Fibroblast of villous mesenchyme (primary cell): ENCODE results near the gene C17orf113. TPM values are rescaled to one million over a fixed set of nuclear protein-coding genes. Genes with fewer than 3 reads are reported as not detected.
"Not testable (repeated sequence)": the region's sequence is repeated elsewhere in the genome, so short reads cannot be mapped to it uniquely, and the experiment has no call there.

Experiments
- DNase-seq: peaks from one replicate; pipeline ENCODE4 v3.0.0-alpha.2; 2010; ENCODE audit warnings: low read depth
- H3K4me3 ChIP-seq: 2 replicates; pipeline ENCODE4 v1.5.1; 2011; ENCODE audit warnings: low read depth, mild to moderate bottlenecking, low read length
- total RNA-seq: library from RNA; depleted of rRNA; stranded (reverse); fragments of >200 nt; gene quantifications from 2 replicates; pipeline ENCODE4 v1.2.3, GENCODE V29; 2012
- TF ChIP-seq, protein P1 (sequence below): IDR thresholded peaks from 2 replicates; pipeline ENCODE4 v1.5.1; 2012; ENCODE audit warnings: low read depth, mild to moderate bottlenecking, low read length; ENCODE audit not compliant: insufficient read depth

C17orf113 gene
- total RNA-seq, 1 donor, result under 0.01 TPM

DNA sequence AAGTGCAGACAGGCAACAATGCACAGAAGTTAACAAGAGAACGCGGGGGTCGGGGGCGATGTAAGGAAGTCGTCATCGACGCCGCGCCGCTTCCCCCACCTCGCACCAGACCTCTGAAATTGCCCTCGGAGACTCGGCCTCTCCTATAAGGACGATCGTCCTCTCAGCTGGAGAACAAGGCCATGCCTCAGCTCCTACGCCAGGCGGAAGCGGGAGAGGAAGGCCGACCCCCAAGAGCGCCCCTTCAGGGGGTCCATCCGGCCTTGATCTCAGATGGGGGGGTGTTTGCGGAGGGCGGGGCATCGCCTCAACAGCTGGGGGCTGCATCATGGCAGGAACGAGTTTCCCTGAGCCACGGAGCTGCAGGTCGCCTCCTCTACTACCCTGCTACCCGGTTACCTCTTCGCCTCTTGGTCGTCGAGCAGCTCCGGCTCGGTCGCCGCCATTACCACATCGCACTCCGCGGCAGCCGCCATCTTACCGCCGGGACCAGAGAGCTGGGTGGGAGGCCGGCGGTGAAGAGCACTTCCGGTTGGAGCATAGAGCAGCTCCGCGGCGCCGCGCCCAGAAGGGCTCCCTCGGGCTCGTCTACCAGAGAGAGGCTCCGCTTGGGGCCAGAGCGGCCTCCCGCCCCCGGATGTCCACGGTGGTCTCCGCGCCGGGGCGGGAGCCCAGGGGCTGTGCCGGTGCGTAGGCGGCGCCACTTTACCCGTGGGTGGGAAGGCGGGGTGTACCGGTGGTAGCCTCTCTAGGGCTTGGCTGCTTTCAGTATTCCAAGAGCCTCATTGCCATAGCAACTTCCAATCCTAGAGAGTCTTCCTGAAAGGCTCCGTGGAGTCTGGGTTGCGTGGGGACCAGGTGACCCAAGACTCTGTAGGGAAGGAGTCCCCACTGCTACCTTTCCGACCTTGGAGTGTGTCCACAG, 33.2 kb downstream of the C17orf113 start, which contains the start of gene DNAJC7:
Gene DNAJC7 (minus strand): TSS at position 499 of the 925 bp plus-strand sequence. CDS start 23 bp downstream, at position 476.
- TF ChIP-seq, protein P1, sequence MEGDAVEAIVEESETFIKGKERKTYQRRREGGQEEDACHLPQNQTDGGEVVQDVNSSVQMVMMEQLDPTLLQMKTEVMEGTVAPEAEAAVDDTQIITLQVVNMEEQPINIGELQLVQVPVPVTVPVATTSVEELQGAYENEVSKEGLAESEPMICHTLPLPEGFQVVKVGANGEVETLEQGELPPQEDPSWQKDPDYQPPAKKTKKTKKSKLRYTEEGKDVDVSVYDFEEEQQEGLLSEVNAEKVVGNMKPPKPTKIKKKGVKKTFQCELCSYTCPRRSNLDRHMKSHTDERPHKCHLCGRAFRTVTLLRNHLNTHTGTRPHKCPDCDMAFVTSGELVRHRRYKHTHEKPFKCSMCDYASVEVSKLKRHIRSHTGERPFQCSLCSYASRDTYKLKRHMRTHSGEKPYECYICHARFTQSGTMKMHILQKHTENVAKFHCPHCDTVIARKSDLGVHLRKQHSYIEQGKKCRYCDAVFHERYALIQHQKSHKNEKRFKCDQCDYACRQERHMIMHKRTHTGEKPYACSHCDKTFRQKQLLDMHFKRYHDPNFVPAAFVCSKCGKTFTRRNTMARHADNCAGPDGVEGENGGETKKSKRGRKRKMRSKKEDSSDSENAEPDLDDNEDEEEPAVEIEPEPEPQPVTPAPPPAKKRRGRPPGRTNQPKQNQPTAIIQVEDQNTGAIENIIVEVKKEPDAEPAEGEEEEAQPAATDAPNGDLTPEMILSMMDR, result no peak
- DNase-seq, result peak; percentile 91
- H3K4me3 ChIP-seq, result peak within 1 kb of the TSS; percentile 94

DNA sequence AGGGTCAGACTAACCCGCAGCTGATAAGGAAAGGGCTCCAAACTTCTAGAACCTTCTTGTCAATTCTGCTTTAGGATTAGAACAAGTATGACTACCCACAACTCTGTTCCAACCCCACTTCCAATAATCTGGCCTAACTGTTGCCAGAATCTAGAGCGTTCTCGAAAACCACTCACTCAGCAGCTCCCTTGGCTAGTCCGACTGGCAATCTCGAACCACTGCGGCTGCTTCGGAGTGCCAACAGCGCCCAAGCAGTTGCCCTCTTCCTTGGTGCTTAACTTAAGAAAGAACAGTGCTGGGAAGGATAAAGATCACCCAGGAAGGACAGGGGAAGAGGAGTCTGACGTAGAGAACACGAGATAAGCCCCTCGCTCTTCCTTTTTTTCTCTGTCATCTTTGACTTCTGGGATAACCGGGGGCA, 34.0 kb downstream of the C17orf113 start:
- TF ChIP-seq, protein P1, result no peak
- DNase-seq, result peak; percentile 59
- peak overlapping the region; percentile 94 for H3K4me3 ChIP-seq

DNA sequence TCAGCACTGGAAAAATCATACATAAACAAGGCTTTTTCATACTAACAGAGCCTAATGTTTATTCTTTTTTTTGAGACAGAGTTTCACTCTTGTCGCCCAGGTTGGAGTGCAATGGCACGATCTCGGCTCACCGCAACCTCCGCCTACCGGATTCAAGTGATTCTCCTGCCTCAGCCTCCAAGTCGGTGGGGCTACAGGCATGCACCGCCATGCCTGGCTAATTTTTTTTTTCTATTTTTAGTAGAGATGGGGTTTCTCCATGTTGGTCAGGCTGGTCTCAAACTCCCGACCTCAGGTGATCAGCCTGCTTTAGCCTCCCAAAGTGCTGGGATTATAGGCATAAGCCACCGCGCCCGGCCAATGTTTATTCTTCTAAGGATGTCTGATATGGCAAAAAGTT, 36.7 kb downstream of the C17orf113 start:
- DNase-seq, H3K4me3 ChIP-seq: not testable (repeated sequence)

DNA sequence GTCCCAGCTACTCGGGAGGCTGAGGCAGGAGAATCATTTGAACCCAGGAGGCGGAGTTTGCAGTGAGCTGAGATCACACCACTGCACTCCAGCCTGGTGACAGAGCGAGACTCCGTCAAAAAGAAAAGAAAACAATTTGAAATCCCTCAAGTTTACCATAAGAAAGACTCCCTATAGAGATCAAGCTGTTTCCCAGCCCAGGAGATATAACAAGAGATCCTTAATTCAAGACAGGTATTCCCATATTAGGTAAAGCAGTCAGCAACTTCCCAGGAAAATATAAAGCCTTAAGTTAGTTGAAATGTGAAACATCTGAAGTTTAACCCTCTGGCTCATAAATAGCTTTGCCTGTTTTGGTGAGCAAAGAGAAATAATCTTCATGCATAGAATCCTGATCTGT, 38.0 kb downstream of the C17orf113 start:
- not testable (repeated sequence) for DNase-seq, H3K4me3 ChIP-seq

DNA sequence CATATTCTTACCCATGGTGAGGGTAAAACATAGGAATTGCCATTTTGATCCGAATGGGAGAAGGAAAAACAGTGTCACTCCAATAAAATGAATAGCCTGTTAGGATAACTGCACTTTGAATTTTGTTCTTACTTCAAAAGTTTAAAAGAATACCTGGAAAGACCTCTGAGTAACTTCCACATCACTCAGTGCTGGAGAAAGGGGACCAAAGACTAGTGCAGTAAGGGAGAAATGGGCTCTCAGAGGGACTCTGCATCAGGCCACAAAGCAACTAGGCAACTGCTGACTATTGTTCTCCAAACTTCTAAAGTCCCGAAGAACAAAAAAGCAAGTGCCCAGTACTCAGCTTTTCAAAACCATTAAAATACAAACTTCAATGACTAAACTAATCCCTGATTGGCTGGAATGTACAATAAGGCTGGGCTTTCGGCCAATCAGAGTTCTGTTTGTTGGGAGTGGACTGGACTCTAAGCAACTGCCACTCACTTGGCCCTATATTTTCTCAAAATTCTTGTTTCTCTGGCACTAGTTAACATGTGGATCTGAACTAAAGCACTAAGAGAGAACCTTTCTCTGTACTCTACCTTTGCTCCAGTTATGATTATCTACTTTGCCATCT, 39.4 kb downstream of the C17orf113 start:
- TF ChIP-seq, protein P1, result no peak
- no peak overlapping the region for H3K4me3 ChIP-seq
- no peak for DNase-seq

DNA sequence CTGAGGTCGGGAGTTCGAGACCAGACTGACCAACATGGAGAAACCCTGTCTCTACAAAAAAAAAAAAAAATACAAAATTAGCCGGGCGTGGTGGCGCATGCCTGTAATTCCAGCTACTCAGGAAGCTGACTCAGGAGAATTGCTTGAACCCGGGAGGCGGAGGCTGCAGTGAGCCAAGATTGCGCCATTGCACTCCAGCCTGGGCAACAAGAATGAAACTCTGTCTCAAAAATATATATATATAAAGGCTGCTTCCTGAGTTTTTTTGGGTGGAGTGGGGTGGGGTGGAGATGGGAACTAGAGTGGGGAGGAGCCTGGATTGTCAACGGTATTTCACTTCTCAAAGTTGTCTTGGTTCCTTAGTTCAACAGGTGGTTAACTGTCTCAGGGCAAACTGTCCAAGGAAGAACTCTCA, 40.1 kb downstream of the C17orf113 start:
- peak; percentile 53 for DNase-seq
- H3K4me3 ChIP-seq, result not testable (repeated sequence)

DNA sequence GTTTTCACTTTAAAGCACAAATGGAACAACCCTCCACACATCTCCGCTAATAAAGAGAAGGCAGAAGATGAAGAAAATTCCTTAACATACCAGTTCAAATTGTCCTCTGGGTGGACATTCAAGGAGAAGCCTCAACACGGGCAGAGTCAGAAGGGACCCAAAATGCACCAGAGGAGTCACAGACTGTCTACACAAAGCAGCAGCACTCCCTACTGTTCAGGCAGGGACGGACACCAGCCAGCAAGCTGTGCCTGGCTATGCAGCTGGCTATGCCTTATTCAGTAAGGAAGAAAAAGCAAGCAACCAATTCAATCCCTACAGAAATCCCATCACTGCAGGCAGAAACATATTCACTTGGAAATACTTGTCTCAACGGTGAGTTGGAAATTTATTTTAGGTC, 41.2 kb downstream of the C17orf113 start:
- DNase-seq, result no peak
- H3K4me3 ChIP-seq, result no peak overlapping the region
- TF ChIP-seq, protein P1, result peak; percentile 26

DNA sequence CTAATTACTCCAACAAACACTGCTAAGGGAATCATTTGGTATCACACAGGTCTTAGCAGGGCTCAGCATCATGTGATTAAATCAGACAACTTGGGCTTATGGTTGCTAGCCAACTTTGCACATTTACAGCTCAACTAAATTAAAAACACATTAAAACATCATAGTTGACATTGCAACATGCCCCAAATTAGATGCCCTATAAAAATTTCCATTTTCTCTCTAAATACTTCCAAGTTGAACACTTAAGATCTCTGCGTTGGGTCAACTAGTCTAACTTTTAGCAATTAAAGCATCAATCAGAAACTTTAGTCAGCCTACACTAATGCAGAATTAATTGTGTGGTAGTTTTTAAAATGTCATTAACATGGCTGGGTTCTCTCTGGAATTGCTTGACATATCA, 45.2 kb downstream of the C17orf113 start:
- TF ChIP-seq, protein P1, result no peak
- H3K4me3 ChIP-seq, result no peak overlapping the region
- DNase-seq, result peak; percentile 77
